ENCODE measurements around the gene TIAM2.

The TIAM2 gene

DNA sequence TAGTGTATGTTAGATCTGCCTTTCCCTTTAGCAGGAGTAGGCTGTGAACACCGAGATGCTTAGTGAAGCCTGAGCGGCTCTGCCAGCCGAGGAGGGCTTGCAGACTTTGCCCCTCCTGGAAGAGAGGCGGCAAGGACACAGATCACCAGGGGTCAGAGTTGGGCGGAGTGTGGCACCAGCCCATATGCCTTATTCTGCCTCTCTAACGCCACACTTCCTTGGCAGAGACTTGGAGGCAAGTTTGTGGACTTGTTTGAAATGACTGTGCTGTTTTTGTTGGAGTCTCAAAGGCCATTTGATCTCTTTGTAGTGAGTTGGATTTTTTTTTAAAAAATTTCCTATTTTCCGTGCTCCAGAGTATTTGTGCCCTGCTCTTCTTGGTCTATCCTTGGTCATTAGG, 224.2 kb downstream of the TIAM2 start:
- CTCF ChIA-PET = no interaction called here
- POLR2A ChIA-PET = no interaction called here
- DNase-seq (ENCODE audit: extremely low spot score) = no peak
- no peak for TF ChIP-seq CTCF (IDR thresholded peaks at IDR 0.05; ENCODE audit: control extremely low read depth, extremely low read depth, low read depth, missing control alignments)

GRCh38 chr6:155219858-155220301, 224.8 kb downstream of the TIAM2 start:
- DNase-seq (ENCODE audit: extremely low spot score) = no peak
- POLR2A ChIA-PET = no interaction called here
- CTCF ChIA-PET = no interaction called here
- no peak for TF ChIP-seq CTCF (IDR thresholded peaks at IDR 0.05; ENCODE audit: control extremely low read depth, extremely low read depth, low read depth, missing control alignments)

GRCh38 chr6:155221086-155221485, 226.0 kb downstream of the TIAM2 start:
- DNase-seq (ENCODE audit: extremely low spot score) = no peak
- ChIA-PET CTCF (interaction anchor here (1.2 to 1.5 kb wide), 2 partner anchors 43 to 293 kb away, joined by 3 read pairs; no protein-coding TSS in a partner anchor), POLR2A (interaction anchor here (0.6 to 0.7 kb wide), 2 partner anchors 13 to 34 kb away, joined by 3 to 5 read pairs; no protein-coding TSS in a partner anchor)
- no peak for TF ChIP-seq CTCF (IDR thresholded peaks at IDR 0.05; ENCODE audit: control extremely low read depth, extremely low read depth, low read depth, missing control alignments)

GRCh38 chr6:155222506-155222905, 227.4 kb downstream of the TIAM2 start:
- POLR2A ChIA-PET = no interaction called here
- CTCF ChIA-PET = interaction anchor here (0.9 to 2.9 kb wide), 5 partner anchors 8 to 41 kb away, joined by 3 to 8 read pairs (median 4); no protein-coding TSS in a partner anchor
- TF ChIP-seq CTCF (IDR thresholded peaks at IDR 0.05; ENCODE audit: control extremely low read depth, extremely low read depth, low read depth, missing control alignments) = no peak
- DNase-seq (ENCODE audit: extremely low spot score) = no peak

- POLR2A ChIA-PET = no interaction called here
- TF ChIP-seq CTCF (IDR thresholded peaks at IDR 0.05; ENCODE audit: control extremely low read depth, extremely low read depth, low read depth, missing control alignments) = no peak
- CTCF ChIA-PET = interaction anchor here (0.7 to 2.9 kb wide), 10 partner anchors 9 to 355 kb away, joined by 3 to 16 read pairs (median 5); no protein-coding TSS in a partner anchor
- DNase-seq (ENCODE audit: extremely low spot score) = peak; percentile 77
These were observed 228.7 kb downstream of the TIAM2 start for GRCh38 chr6:155223646-155224451.

DNA sequence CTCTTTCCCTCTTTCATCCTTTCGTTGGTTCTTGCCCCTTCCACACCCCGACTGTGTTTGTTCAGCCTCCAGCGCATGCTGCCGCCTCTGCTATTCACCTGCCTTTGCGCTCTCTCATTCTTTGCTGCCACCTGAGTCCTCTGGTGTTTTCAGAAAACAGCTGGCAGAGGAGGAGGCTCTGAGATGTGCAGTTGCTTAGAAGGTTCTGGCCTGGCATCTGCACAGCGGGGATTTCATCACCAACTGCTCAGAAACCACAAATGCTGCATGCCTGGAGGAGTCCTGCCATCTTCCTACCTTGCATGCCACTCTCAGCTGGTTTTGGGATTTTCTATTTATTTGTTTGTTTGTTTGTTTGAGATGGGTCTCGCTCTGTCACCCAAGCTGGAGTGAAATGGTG, 229.5 kb downstream of the TIAM2 start:
- CTCF ChIA-PET = interaction anchor here (0.7 to 2.9 kb wide), 7 partner anchors 10 to 48 kb away, joined by 3 to 16 read pairs (median 6); no protein-coding TSS in a partner anchor
- no peak for DNase-seq (ENCODE audit: extremely low spot score)
- no peak for TF ChIP-seq CTCF (IDR thresholded peaks at IDR 0.05; ENCODE audit: control extremely low read depth, extremely low read depth, low read depth, missing control alignments)
- POLR2A ChIA-PET = no interaction called here
